Adrenal gland (tissue), 5 donors: ENCODE results near the gene DEDD.

Experiments
- CTCF ChIP-seq, 6 experiments: fragments of 450-650 bp in 4 of 6; fragments of 200-600 bp in 2 of 6; sonication (generic) in 1 of 6; IDR thresholded peaks; 1 replicate in 5 of 6; 2 replicates in 1 of 6; pipeline versions ENCODE4 v1.5.1 to v1.8.0; 2016 to 2021; ENCODE audit warnings: antibody characterized with exemption in 6 of 6, mild to moderate bottlenecking in 2 of 6, moderate library complexity in 1 of 6
- POLR2A ChIP-seq, 2 donors: fragments of 450-650 bp; IDR thresholded peaks; one replicate each; pipeline ENCODE4 v1.6.1; 2017; ENCODE audit warnings: antibody characterized with exemption in 2 of 2, mild to moderate bottlenecking in 2 of 2, moderate library complexity in 1 of 2
- donor health status: DM: no; HTN: no; CAD: no.

DNA sequence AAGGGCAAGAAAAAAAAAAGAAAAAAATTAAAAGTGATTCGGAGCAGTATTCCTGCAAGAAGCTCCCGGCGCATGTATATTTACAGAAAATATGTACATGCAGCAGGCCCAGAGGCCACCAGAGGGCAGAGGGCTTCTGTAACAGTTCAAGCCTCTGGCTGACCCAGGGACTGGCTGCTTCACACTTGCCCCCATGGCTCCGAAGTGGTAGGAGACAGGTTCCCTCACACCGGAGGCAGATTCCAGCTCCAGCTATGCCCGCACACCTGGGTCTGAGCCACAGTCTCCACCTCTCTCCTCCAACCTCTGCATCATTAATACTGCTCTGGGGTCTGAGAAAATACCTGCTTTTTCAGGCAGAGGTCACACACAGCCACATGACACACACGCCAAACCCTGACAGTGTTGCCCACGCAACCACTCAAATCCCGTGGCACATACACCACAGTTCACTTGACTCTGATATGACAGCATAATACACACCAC is 60.5 kb downstream of the DEDD start:
- TF ChIP-seq POLR2A (IDR thresholded peaks at IDR 0.05) = no peak
- peak; percentile 9 to 72 (median 52) for TF ChIP-seq CTCF (IDR thresholded peaks at IDR 0.05)
